AG10803 (cell line): Measurements from ENCODE around the gene MTIF2.

ENCODE experiments used
- DNase-seq: peaks from one replicate; pipeline ENCODE4 v3.0.0; 2010; ENCODE audit warnings: low read depth
- H3K4me3 ChIP-seq: 2 replicates; pipeline ENCODE4 v1.5.1; 2011; ENCODE audit warnings: mild to moderate bottlenecking, low read length, control low read depth
- CTCF ChIP-seq: conservative IDR thresholded peaks from 2 replicates; pipeline ENCODE4 v1.5.1; 2011; ENCODE audit warnings: mild to moderate bottlenecking, low read length, control low read depth, inconsistent platforms

Gene MTIF2

GRCh38 chr2:55235724-55236538 is 33.1 kb downstream of the MTIF2 start:
- TF ChIP-seq CTCF = no peak
- DNase-seq = no peak

GRCh38 chr2:55233658-55233940 is 35.4 kb downstream of the MTIF2 start:
- H3K4me3 ChIP-seq = peak overlapping the region; percentile 97
- TF ChIP-seq CTCF = no peak
- no peak for DNase-seq

More at GRCh38 chr2:55235724-55236538, 33.1 kb downstream of the MTIF2 start:
- H3K4me3 ChIP-seq = no peak overlapping the region

- H3K4me3 ChIP-seq = peak overlapping the region; percentile 97
- peak; percentile 18 for DNase-seq
- no peak for TF ChIP-seq CTCF
Observed at GRCh38 chr2:55232863-55233657, 36.0 kb downstream of the MTIF2 start.

DNA sequence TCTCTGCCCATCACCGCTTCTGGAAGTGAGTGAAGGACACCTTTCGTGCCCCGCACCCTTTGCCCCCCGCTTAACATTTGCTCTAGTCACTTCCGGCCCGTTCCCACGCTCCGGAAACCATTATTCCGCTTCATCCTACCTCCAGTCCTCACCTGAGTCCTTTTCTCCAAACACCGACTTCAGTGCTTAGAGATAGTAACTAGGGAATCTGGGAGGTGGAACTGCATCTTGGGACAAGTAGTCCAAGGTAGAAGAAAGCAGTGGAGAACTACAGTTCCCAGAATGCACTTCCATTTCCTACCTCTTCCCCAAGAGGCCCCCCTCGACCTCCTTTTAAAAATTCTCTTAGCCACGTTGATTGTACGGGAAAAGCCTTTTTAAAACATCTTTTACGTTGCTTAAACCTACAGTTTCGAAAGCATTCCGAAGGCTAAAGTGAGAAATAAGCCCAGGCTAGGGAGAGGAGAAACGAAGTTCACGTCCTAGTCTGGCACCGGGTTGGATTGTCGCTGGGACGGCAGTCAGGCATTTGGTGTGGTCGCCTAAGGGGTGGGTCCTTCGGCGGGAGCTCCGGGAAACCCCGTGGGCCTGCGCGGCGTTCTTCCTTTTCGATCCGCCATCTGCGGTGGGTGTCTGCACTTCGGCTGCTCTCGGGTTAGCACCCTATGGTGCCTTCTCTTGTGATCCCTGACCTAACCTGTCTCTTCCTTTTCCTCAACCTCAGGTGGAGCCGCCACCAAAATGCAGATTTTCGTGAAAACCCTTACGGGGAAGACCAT is 36.8 kb downstream of the MTIF2 start, which contains the start of the genes CLHC1 and RPS27A:
Gene CLHC1 (minus strand): TSS at position 210 of the 779 bp plus-strand sequence. CDS start 9,882 bp downstream, outside the sequence.
Gene RPS27A (plus strand): TSS at position 605 of the 779 bp plus-strand sequence. CDS start 137 bp downstream, at position 742.
- peak within 1 kb of the TSS; percentile 97 for H3K4me3 ChIP-seq
- no peak for TF ChIP-seq CTCF
- peak; percentile 95 for DNase-seq

GRCh38 chr2:55231546-55232083 is 37.4 kb downstream of the MTIF2 start:
- peak; percentile 31 for DNase-seq
- H3K4me3 ChIP-seq = peak overlapping the region; percentile 97
- TF ChIP-seq CTCF = no peak

DNA sequence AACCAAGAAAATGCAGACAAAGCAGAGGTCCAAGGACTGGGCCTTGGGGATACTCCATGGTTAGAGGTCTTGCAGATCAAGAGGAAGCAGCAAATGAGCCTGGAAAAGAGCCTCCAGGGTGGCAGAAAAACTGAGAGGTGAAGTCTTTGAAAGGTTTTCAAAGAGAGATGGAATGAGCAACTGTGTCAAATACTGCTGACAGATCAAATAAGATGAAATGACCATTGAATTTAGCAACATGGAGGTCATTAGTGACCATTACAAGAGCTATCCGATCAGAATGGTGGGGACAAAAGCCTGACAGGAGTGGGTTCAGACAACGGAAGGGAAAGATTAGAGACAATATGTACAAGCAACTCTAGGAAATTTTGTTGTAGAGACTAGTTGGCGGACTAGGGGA is 38.5 kb downstream of the MTIF2 start:
- TF ChIP-seq CTCF = no peak
- DNase-seq = no peak
- no peak overlapping the region for H3K4me3 ChIP-seq
